Measurements from ENCODE around the gene LRRK1. TPM values are rescaled to one million over a fixed set of nuclear protein-coding genes. Genes with fewer than 3 reads are reported as not detected.

LRRK1 gene
- total RNA-seq, 4 donors from 2014 or later, result 12.1 to 23.8 (median 15.2) TPM

- 90 to 100% methylated on average over 1 to 7 of the region's 10 CpGs for WGBS, 2 donors (ENCODE audit: low coverage in 1 of 2)
- peaks cover 0 to 44% of the 10 kb centered on the region in 2 donors for H3K36me3 ChIP-seq
- peaks cover 0 to 16% (median 0%) of the 10 kb centered on the region in 3 donors for H3K4me1 ChIP-seq
- TF ChIP-seq EP300 (IDR thresholded peaks at IDR 0.05), result no peak
- no peak for TF ChIP-seq CTCF (IDR thresholded peaks at IDR 0.05)
- TF ChIP-seq POLR2A (IDR thresholded peaks at IDR 0.05), result no peak
- TF ChIP-seq POLR2AphosphoS5 (IDR thresholded peaks at IDR 0.05), result no peak
- no peak overlapping the region for H3K4me3 ChIP-seq
- no peak overlapping the region for H3K27ac ChIP-seq
- no peaks in the 10 kb centered on the region for H3K9me3 ChIP-seq
- H3K27me3 ChIP-seq, result peaks cover 11% of the 10 kb centered on the region
- ATAC-seq, result no peak
These were observed 94.0 kb downstream of the LRRK1 start for GRCh38 chr15:101013201-101013550.

- 63 to 74% methylated on average over 7 to 8 of the region's 21 CpGs for WGBS, 2 donors (ENCODE audit: low coverage in 1 of 2)
- Histone ChIP-seq H3K36me3 (peaks cover 0 to 44% of the 10 kb centered on the region in 2 donors), H3K9me3 (no peaks in the 10 kb centered on the region), H3K4me1 (peaks cover 0 to 9% (median 0%) of the 10 kb centered on the region in 3 donors), H3K27me3 (peaks cover 11% of the 10 kb centered on the region), H3K4me3 (no peak overlapping the region), H3K27ac (no peak overlapping the region)
- TF ChIP-seq EP300 (IDR thresholded peaks at IDR 0.05) (no peak), POLR2AphosphoS5 (IDR thresholded peaks at IDR 0.05) (no peak), CTCF (IDR thresholded peaks at IDR 0.05) (no peak), POLR2A (IDR thresholded peaks at IDR 0.05) (no peak)
- ATAC-seq, result no peak
These were observed 94.9 kb downstream of the LRRK1 start for GRCh38 chr15:101013769-101014675.

GRCh38 chr15:101014921-101015841 lies 96.0 kb downstream of the LRRK1 start:
- ATAC-seq, result peak; percentile 72
- Histone ChIP-seq H3K4me1 (peaks cover 0 to 9% (median 0%) of the 10 kb centered on the region in 3 donors), H3K4me3 (no peak overlapping the region), H3K27ac (no peak overlapping the region), H3K9me3 (no peaks in the 10 kb centered on the region), H3K27me3 (peaks cover 6% of the 10 kb centered on the region), H3K36me3 (peaks cover 0 to 37% of the 10 kb centered on the region in 2 donors)
- TF ChIP-seq EP300 (IDR thresholded peaks at IDR 0.05) (no peak), POLR2AphosphoS5 (IDR thresholded peaks at IDR 0.05) (no peak), POLR2A (IDR thresholded peaks at IDR 0.05) (no peak), CTCF (IDR thresholded peaks at IDR 0.05) (peak; percentile 69 to 84 (median 76))
- WGBS, 2 donors (ENCODE audit: low coverage in 1 of 2), result 44% methylated on average over 6 to 11 of the region's 27 CpGs

- 72% methylated on average over 4 of the region's 7 CpGs; no CpG with 5 or more reads in 1 of the 2 donors for WGBS, 2 donors (ENCODE audit: low coverage in 1 of 2)
- ATAC-seq, result no peak
- peaks cover 0 to 9% (median 0%) of the 10 kb centered on the region in 3 donors for H3K4me1 ChIP-seq
- H3K27me3 ChIP-seq, result peaks cover 6% of the 10 kb centered on the region
- peaks cover 0 to 34% of the 10 kb centered on the region in 2 donors for H3K36me3 ChIP-seq
- H3K9me3 ChIP-seq, result no peaks in the 10 kb centered on the region
- H3K4me3 ChIP-seq, result no peak overlapping the region
- TF ChIP-seq POLR2AphosphoS5 (IDR thresholded peaks at IDR 0.05) (no peak), EP300 (IDR thresholded peaks at IDR 0.05) (no peak), CTCF (IDR thresholded peaks at IDR 0.05) (no peak), POLR2A (IDR thresholded peaks at IDR 0.05) (no peak)
- H3K27ac ChIP-seq, result no peak overlapping the region
These were observed 97.4 kb downstream of the LRRK1 start for GRCh38 chr15:101016581-101016980.

Data from gastroesophageal sphincter (tissue), 4 donors.